ENCODE data around the gene GPR39.

- TF ChIP-seq POLR2A (IDR thresholded peaks at IDR 0.05; ENCODE audit: low read depth, low read length): no peak
- TF ChIP-seq CTCF (IDR thresholded peaks at IDR 0.05; ENCODE audit: extremely low read depth in 1 of 2, insufficient read depth in 1 of 2, low read depth in 1 of 2, low read length in 2 of 2): no peak
- no peak for TF ChIP-seq POLR2AphosphoS5 (IDR thresholded peaks at IDR 0.05; ENCODE audit: insufficient read depth, low read depth, low read length)
- TF ChIP-seq GATA2 (IDR thresholded peaks at IDR 0.05; ENCODE audit: insufficient read depth, insufficient read length, low read depth, low read length): no peak
- no peak for TF ChIP-seq EZH2 (IDR thresholded peaks at IDR 0.05; ENCODE audit: borderline replicate concordance, low read depth, low read length, severe bottlenecking)
- TF ChIP-seq, protein P1, sequence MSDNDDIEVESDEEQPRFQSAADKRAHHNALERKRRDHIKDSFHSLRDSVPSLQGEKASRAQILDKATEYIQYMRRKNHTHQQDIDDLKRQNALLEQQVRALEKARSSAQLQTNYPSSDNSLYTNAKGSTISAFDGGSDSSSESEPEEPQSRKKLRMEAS (IDR thresholded peaks at IDR 0.05; ENCODE audit: insufficient read depth, insufficient read length): no peak
- no peak for TF ChIP-seq MYC (IDR thresholded peaks at IDR 0.05; ENCODE audit: low read depth, low read length)
These were observed 42.1 kb upstream of the GPR39 start for GRCh38 chr2:132374551-132374950.
